SH-SY5Y (cell line): ENCODE results near the gene EMC10.

Experiments
- GATA2 ChIP-seq: IDR thresholded peaks from 2 replicates; pipeline ENCODE4 v1.6.1; 2011; ENCODE audit warnings: mild to moderate bottlenecking, low read depth, low read length
- GATA3 ChIP-seq: IDR thresholded peaks from 2 replicates; pipeline ENCODE4 v1.6.1; 2011; ENCODE audit warnings: low read depth, mild to moderate bottlenecking, low read length, moderate library complexity

- TF ChIP-seq GATA2, result no peak
- TF ChIP-seq GATA3, result no peak
These were observed 46.6 kb downstream of the EMC10 start for GRCh38 chr19:50522881-50523280.
